ENCODE measurements around the gene EN2. TPM values are rescaled to one million over a fixed set of nuclear protein-coding genes. Genes with fewer than 3 reads are reported as not detected.

The EN2 gene
- total RNA-seq (2022; extraction: Qiagen RNA extraction) = 0.48 to 1.0 TPM (median 0.92 TPM) in 5 replicates

DNA sequence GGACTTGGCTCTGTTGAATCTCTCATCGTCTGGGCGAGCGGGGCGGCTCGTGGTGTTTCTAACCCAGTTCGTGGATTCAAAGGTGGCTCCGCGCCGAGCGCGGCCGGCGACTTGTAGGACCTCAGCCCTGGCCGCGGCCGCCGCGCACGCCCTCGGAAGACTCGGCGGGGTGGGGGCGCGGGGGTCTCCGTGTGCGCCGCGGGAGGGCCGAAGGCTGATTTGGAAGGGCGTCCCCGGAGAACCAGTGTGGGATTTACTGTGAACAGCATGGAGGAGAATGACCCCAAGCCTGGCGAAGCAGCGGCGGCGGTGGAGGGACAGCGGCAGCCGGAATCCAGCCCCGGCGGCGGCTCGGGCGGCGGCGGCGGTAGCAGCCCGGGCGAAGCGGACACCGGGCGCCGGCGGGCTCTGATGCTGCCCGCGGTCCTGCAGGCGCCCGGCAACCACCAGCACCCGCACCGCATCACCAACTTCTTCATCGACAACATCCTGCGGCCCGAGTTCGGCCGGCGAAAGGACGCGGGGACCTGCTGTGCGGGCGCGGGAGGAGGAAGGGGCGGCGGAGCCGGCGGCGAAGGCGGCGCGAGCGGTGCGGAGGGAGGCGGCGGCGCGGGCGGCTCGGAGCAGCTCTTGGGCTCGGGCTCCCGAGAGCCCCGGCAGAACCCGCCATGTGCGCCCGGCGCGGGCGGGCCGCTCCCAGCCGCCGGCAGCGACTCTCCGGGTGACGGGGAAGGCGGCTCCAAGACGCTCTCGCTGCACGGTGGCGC lies at the start of gene EN2:
Gene EN2 (plus strand): TSS at position 19 of the 767 bp plus-strand sequence. CDS start 249 bp downstream, at position 268.

Other genes with a start within 250 kb of the EN2 start
- gene INSIG1, start 160.3 kb upstream of the EN2 start, total RNA-seq (2022; extraction: Qiagen RNA extraction) = 14.6 to 19.9 TPM (median 16.7 TPM) in 5 replicates
- gene CNPY1, start 88.4 kb downstream of the EN2 start, total RNA-seq (2022; extraction: Qiagen RNA extraction) = not detected in 5 replicates
- gene RBM33, start 186.5 kb downstream of the EN2 start, total RNA-seq (2022; extraction: Qiagen RNA extraction) = 22.9 to 29.2 TPM (median 27.5 TPM) in 5 replicates